ENCODE measurements around the gene SETD3. TPM values are rescaled to one million over a fixed set of nuclear protein-coding genes. Genes with fewer than 3 reads are reported as not detected.
A peak's percentile ranks its signal among the peaks of the same experiment; 100 is the strongest.

The SETD3 gene
- 10 to 100 TPM; 29.1 to 65.4 (median 36.3) TPM for total RNA-seq

- Histone ChIP-seq H3K9me3 (no peaks in the 10 kb centered on the region), H3K27ac (peak within 1 kb of the TSS; percentile 98 to 99 (median 99)), H3K27me3 (no peaks in the 10 kb centered on the region), H3K4me1 (peaks cover 22 to 57% (median 36%) of the 10 kb centered on the region in 3 donors), H3K4me3 (peak within 1 kb of the TSS; percentile 95 to 99 (median 98)), H3K36me3 (no peaks in the 10 kb centered on the region)
- WGBS, 2 donors = 0% methylated on average over 7 to 12 of the region's 122 CpGs
- TF ChIP-seq, protein P1, sequence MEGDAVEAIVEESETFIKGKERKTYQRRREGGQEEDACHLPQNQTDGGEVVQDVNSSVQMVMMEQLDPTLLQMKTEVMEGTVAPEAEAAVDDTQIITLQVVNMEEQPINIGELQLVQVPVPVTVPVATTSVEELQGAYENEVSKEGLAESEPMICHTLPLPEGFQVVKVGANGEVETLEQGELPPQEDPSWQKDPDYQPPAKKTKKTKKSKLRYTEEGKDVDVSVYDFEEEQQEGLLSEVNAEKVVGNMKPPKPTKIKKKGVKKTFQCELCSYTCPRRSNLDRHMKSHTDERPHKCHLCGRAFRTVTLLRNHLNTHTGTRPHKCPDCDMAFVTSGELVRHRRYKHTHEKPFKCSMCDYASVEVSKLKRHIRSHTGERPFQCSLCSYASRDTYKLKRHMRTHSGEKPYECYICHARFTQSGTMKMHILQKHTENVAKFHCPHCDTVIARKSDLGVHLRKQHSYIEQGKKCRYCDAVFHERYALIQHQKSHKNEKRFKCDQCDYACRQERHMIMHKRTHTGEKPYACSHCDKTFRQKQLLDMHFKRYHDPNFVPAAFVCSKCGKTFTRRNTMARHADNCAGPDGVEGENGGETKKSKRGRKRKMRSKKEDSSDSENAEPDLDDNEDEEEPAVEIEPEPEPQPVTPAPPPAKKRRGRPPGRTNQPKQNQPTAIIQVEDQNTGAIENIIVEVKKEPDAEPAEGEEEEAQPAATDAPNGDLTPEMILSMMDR (IDR thresholded peaks at IDR 0.05) = peak in 2 of 6 experiments; percentile 1 to 14
- peak in 2 of 4 donors; percentile 57 to 60 for TF ChIP-seq POLR2A (IDR thresholded peaks at IDR 0.05)
- intact Hi-C loops (cut with DNase I) = no loop called here
- peak; percentile 49 for DNase-seq
These were observed at the start of gene SETD3 for GRCh38 chr14:99479906-99480869. Gene SETD3, minus strand, starts transcription at chr14:99480859. Its CDS starts 15,054 bp downstream, at chr14:99465805.

GRCh38 chr14:99529899-99530298 lies 49.2 kb upstream of the SETD3 start:
- no peak overlapping the region for H3K4me3 ChIP-seq
- WGBS, 2 donors = 63% methylated on average over 1 of the region's 4 CpGs; no CpG with 5 or more reads in 1 of the 2 donors
- TF ChIP-seq, protein P1 (IDR thresholded peaks at IDR 0.05) = peak in 1 of 6 experiments; percentile 32
- TF ChIP-seq POLR2A (IDR thresholded peaks at IDR 0.05) = no peak

DNA sequence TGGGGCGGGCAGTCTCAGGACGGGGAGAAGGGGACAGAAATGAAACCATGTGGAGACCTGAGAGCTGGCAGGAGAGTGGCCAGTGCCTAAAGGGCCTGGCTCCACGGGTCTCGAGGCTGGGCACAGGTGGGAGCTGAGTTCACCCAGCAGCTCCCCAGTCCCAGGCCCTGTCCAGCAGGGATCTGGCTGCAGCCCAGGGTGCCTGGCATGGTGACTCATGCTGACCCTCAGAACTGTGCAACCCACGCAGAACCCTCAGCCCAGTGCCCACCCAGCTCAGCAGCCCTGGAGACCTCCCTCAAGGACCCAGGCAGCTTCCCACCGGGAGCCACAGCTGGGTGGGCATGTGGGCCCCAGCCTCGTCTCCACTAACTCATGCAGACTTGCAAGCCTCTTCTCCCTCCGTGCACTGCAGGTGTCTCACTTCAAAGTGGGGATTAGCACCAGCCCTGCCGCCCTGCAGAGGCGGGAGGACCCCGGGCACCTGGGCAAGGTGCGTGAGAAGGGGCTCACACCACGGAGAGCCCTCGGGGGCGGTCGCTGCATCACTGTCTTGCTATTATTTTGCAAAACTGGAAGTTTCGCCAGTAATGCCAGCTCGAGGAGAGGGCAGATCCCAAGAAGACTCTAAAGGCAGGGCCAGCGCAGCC lies 46.9 kb upstream of the SETD3 start:
- H3K36me3 ChIP-seq = peaks cover 0 to 5% (median 0%) of the 10 kb centered on the region in 3 donors
- 72 to 73% methylated on average over 8 to 9 of the region's 19 CpGs for WGBS, 2 donors
- intact Hi-C loops (cut with DNase I) = no loop called here
- no peak overlapping the region for H3K4me3 ChIP-seq
- DNase-seq = no peak
- no peaks in the 10 kb centered on the region for H3K9me3 ChIP-seq
- H3K27me3 ChIP-seq = no peaks in the 10 kb centered on the region
- H3K27ac ChIP-seq = peak overlapping the region in 1 of 4 donors; percentile 14
- no peak for TF ChIP-seq POLR2A (IDR thresholded peaks at IDR 0.05)
- TF ChIP-seq, protein P1 (IDR thresholded peaks at IDR 0.05) = no peak
- peaks cover 14 to 62% (median 32%) of the 10 kb centered on the region in 3 donors for H3K4me1 ChIP-seq

More at GRCh38 chr14:99529899-99530298, 49.2 kb upstream of the SETD3 start:
- Histone ChIP-seq H3K4me1 (peaks cover 4 to 52% (median 19%) of the 10 kb centered on the region in 3 donors), H3K27ac (peak overlapping the region in 1 of 4 donors; percentile 64), H3K27me3 (no peaks in the 10 kb centered on the region), H3K36me3 (peaks cover 0 to 20% (median 0%) of the 10 kb centered on the region in 3 donors), H3K9me3 (no peaks in the 10 kb centered on the region)
- intact Hi-C loops (cut with DNase I) = no loop called here
- no peak for DNase-seq

- WGBS, 2 donors = 51% methylated on average over 5 of the region's 12 CpGs; no CpG with 5 or more reads in 1 of the 2 donors
- Histone ChIP-seq H3K9me3 (no peaks in the 10 kb centered on the region), H3K4me1 (peaks cover 14 to 62% (median 31%) of the 10 kb centered on the region in 3 donors), H3K36me3 (peaks cover 0 to 7% (median 0%) of the 10 kb centered on the region in 3 donors), H3K27ac (peak overlapping the region in 1 of 4 donors; percentile 14), H3K4me3 (no peak overlapping the region), H3K27me3 (no peaks in the 10 kb centered on the region)
- DNase-seq = no peak
- intact Hi-C loops (cut with DNase I) = no loop called here
- TF ChIP-seq POLR2A (IDR thresholded peaks at IDR 0.05) = no peak
- TF ChIP-seq, protein P1 (IDR thresholded peaks at IDR 0.05) = no peak
These were observed 46.4 kb upstream of the SETD3 start for GRCh38 chr14:99527026-99527425.
